Body of pancreas (tissue), 4 donors: ENCODE results near the gene RRAS.

Experiments
- POLR2A ChIP-seq, 3 donors: fragments of 450-650 bp; IDR thresholded peaks; one replicate each; pipeline ENCODE4 v1.6.1; 2016; ENCODE audit warnings: antibody characterized with exemption in 3 of 3, mild to moderate bottlenecking in 2 of 3
- TF ChIP-seq, protein P1 (sequence below), 7 experiments: fragments of 450-650 bp in 4 of 7; fragments of 200-600 bp in 3 of 7; sonication (generic) in 3 of 7; IDR thresholded peaks; one replicate each; pipeline ENCODE4 v1.5.1; 2016 to 2019; ENCODE audit warnings: antibody characterized with exemption in 7 of 7

GRCh38 chr19:49686503-49687088 lies 46.7 kb upstream of the RRAS start:
- no peak for TF ChIP-seq POLR2A (IDR thresholded peaks at IDR 0.05)
- TF ChIP-seq, protein P1, sequence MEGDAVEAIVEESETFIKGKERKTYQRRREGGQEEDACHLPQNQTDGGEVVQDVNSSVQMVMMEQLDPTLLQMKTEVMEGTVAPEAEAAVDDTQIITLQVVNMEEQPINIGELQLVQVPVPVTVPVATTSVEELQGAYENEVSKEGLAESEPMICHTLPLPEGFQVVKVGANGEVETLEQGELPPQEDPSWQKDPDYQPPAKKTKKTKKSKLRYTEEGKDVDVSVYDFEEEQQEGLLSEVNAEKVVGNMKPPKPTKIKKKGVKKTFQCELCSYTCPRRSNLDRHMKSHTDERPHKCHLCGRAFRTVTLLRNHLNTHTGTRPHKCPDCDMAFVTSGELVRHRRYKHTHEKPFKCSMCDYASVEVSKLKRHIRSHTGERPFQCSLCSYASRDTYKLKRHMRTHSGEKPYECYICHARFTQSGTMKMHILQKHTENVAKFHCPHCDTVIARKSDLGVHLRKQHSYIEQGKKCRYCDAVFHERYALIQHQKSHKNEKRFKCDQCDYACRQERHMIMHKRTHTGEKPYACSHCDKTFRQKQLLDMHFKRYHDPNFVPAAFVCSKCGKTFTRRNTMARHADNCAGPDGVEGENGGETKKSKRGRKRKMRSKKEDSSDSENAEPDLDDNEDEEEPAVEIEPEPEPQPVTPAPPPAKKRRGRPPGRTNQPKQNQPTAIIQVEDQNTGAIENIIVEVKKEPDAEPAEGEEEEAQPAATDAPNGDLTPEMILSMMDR (IDR thresholded peaks at IDR 0.05), result no peak
